GM18498 (cell line): ENCODE results near the gene PSME3IP1.
"Not testable (repeated sequence)": the region's sequence is repeated elsewhere in the genome, so short reads cannot be mapped to it uniquely, and the experiment has no call there.

Experiments used
- ATAC-seq: cut with Tn5 transposase; IDR thresholded peaks from one replicate; pipeline ENCODE4 v1.9.1; 2021; ENCODE audit warnings: mild to moderate bottlenecking, moderate library complexity; ENCODE audit not compliant: unreplicated experiment

Gene PSME3IP1

GRCh38 chr16:57125969-57126368, 59.9 kb downstream of the PSME3IP1 start:
- ATAC-seq = no peak

DNA sequence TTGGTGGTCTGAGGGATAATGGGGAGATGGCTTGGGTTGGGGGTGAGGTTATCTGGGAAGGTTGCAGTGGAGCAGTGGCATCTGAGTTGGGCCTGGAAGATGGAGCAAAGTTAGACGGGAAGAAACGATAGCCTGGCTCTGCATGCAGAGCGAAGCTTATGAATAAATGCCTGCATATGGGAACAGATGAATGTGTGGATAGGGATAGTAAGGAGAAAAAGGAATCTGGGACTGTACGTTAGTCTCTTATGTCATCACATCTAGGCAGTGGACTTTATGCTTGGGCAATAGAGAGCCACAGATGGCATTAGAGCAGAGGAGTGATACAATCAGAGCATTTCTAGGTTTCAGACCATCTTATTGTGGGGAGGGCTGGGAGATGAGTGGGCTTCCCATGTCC, 60.5 kb downstream of the PSME3IP1 start:
- no peak for ATAC-seq

DNA sequence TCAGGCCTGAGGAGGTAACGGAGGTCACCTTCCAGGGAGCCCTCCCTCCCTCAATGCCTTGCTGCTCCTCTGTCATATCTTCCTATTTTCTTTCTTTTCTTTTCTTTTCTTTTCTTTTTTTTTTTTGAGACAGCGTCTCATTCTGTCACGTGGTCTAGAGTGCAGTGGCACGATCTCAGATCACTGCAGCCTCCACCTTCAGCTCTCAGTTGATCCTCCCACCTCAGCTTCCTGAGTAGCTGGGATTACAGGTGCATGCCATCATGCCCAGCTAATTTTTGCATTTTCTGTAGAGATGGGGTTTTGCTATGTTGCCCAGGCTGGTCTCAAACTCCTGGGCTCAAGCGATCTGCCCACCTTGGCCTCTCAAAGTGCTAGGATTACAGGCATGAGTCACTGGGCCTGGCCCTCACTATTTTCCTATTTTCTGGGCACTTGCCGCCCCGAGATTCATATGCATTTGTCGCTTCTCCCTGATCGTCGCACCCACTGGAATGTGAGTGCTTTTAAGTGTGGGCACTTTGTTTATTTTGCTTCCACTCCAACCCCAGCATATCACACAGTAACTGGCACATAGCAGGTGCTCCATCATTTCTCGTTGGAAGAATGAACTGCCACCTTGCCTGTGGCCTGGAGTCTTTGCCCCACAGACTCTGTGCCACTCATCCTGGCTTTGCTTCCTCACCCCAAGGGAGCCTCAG, 61.7 kb downstream of the PSME3IP1 start:
- no peak for ATAC-seq

DNA sequence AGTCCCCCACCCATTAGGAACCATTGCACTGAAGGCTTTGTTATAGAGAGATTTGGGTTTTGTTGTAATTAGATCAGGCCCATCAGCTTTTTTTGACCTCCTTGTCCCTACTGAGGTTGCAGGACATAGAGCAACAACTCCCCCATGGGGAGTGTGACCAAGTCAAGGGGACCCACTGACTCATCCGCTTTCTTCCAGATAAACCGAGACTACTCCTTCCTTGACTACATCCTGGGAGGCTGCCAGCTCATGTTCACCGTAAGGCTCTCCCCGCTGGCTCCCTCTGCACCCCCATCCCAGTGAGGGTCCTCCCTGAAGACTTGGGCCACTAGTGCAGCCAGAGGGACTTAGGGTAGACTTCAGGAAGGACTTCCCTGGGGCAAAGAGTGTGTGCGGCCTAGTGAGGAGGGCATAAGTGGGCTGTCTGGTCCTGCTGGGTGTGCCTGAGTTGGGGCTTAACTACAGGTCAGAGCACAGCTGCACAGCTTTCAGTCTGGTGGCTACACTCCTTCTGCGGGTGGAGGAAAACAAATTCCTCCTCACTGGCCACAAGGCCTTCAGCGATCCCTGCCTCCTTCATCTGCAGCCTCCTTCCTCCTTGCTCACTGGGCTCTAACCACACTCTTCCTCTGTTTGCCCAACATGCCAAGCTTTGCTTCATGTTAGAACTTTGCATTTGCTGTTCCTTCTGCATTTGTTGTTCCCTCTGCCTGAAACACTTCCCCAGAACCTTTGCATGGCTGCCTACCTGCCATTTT, 62.4 kb downstream of the PSME3IP1 start:
- no peak for ATAC-seq

- no peak for ATAC-seq
Observed at GRCh38 chr16:57118461-57119084, 67.3 kb downstream of the PSME3IP1 start.

- ATAC-seq = no peak
Observed at GRCh38 chr16:57115514-57116182, 70.2 kb downstream of the PSME3IP1 start.

DNA sequence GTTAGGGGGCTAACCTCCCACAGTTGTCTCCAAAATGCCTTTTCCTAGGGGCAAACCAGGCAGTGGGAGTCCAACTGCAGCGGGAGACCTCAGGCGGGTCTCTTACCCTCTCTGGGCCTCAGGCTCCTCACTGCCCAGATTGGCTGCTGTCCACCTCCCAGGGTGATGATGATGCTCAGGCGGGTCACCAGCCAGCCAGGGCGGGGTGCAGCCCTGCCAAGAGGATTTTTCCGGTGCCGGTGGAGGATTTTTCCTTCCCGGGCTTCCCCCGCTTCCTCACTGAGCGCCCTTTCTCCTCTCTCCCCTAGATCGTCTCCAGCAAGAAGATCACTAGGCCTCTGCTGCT, 70.7 kb downstream of the PSME3IP1 start:
- no peak for ATAC-seq

DNA sequence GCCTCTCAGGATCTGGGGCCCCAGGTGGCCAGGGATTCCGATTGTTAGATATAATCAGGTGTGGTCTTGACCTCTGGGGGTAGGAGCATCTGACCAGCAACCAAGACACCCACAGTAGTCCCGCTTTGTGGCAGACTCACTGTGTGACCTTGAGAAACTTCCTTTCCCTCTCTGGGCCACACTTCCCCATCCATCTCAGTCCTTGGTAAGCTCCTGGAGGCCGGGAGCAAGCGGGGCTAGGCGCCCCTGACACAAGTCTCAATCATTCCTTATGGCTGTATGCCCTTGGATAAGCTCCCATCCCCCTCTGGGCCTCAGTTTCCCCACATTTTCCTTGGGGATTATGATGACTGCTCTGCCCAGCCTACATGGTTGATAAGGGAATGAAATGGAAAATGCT, 72.2 kb downstream of the PSME3IP1 start:
- ATAC-seq = no peak

DNA sequence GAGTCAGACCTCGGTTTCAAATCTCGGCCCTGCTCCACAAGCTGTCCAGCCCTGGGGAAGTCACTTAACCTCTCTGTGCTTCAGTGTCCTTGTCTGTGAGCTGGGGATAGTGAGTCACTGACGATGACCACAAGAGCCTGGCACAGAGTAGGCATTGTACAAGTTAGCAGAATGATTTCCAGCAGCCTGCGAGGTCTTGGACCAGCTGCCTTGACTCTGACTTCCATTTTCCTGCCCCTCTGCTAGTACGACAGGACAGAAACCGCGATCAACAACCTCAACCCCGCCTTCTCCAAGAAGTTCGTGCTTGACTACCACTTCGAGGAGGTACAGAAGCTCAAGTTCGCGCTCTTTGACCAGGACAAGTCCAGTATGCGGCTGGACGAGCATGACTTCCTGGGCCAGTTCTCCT, 72.8 kb downstream of the PSME3IP1 start:
- ATAC-seq = no peak

DNA sequence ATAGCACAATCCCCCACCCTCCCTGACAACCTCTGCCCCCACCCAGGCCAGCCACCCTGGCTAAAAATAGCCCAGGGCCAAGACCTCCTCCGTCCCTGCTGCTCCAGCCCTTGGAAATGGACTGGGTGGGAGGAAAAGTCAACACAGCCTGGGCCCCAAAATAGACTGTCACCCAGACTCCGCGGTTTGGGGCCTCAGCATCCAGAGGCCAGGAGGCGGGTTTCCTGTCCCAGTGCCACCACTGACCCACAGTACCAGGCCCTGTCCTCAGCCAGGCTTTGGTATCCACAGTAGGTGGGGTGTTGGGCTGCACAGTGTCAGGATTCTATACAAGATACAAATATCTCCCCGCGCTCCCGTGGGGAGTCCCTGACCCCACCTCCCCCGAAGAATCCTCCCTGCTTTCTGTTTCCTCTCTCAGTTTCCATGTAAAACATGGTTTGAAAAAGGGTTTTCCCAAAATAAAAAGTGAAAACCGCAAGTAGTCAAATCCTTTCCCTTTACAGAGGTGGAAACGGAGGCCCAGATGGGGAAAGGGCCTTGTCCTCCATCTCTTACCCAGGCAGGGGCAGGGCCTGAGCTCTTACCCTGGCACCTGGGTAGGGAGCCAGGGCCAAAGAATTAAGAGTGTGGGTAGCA, 73.3 kb downstream of the PSME3IP1 start:
- no peak for ATAC-seq

GRCh38 chr16:57111420-57111819, 74.4 kb downstream of the PSME3IP1 start:
- no peak for ATAC-seq

DNA sequence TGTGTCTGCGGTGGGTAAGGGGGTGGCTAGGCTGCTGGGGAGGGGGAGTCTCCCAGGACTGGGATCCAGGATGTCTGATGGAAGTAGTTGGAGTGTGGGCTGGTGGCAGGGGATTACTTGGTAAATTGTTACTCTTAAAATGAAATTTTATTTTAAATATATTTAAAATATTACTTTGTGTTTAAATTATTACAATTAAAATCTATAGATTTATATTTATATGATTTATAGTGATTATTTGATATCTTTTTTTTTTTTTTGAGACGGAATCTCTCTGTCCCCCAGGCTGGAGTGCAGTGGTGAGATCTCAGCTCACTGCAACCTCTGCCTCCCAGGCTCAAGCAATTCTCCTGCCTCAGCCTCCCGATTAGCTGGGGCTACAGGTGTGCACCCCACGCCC, 74.9 kb downstream of the PSME3IP1 start:
- no peak for ATAC-seq

DNA sequence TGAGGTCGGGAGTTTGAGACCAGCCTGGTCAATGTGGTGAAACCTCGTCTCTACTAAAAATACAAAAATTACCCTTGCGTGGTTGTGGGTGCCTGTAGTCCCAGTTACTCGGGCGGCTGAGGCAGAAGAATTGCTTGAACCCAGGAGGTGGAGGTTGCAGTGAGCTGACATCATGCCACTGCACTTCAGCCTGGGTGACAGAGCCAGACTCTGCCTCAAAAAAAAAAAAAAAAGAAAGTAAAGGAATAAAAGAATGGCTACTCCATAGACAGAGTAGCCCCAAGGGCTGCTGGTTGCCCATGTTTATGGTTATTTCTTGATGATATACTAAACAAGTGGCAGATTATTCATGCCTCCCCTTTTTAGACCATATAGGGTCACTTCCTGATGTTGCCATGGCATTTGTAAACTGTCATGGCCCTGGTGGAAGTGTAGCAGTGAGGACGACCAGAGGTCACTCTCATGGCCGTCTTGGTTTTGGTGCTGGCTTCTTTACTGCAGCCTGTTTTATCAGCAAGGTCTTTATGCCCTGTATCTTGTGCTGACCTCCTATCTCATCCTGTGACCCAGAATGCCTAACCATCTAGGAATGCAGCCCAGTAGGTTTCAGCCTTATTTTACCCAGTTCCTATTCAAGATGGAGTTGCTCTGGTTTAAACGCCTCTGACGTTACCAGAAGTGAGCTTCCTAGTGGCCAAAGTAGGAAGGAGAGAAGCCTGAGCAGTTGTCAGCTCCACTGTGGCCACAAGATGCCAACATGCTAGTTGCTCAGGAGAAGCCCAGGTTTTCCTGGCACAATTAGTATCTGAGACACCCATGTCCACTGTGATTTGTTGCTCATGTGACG, 76.4 kb downstream of the PSME3IP1 start:
- ATAC-seq = not testable (repeated sequence)

GRCh38 chr16:57108432-57108831, 77.4 kb downstream of the PSME3IP1 start:
- no peak for ATAC-seq

- no peak for ATAC-seq
Observed at GRCh38 chr16:57107321-57107922, 78.4 kb downstream of the PSME3IP1 start.

- no peak for ATAC-seq
Observed at GRCh38 chr16:57106767-57107166, 79.1 kb downstream of the PSME3IP1 start.

- ATAC-seq = no peak
Observed at GRCh38 chr16:57105184-57105583, 80.7 kb downstream of the PSME3IP1 start.

- no peak for ATAC-seq
Observed at GRCh38 chr16:57104706-57105105, 81.1 kb downstream of the PSME3IP1 start.

DNA sequence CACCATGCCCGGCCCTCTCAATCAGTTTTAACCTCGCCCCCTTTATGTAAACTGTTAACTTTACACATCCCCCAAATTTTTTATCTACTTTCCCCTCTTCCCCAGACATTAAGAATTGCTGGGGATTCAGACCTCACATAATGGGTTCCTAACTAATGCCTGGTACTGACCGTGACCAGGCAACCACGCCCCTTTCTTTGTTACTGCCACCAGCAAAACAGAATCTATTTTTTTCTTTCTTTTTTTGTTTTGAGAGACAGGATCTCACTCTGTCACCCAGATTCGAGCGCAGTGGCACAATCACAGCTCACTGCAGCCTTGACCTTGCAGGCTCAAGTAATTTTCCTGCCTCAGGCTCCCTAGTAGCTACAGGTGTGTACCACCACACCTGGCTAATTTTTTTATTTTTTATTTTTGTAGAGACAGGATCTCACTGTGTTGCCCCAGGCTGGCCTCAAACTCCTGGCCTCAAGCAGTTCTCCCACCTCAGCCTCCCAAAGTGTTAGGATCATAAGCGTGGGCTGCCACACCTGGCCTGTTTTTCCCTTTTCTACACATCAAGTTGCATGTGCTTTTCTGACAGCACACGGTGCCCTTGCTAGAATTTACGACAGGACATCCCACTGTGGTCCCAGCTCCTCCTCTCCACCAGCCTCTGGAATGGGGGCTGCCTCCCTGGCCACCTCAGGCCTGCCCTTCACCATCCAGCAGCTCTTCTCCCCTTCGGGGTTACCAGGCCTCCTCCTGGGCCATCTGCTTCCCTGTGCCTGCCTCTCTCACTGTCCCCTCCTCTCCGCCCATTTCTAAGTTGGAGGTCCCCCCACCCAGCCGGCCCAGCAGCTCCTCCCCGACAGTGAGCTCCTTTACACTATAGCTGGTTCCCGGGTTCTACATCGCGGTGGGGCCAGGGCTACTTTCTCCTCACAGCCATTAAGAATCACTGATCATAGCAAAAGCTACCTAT, 82.7 kb downstream of the PSME3IP1 start:
- no peak for ATAC-seq
